Measurements from ENCODE around the gene GMIP. TPM values are rescaled to one million over a fixed set of nuclear protein-coding genes. Genes with fewer than 3 reads are reported as not detected.

GMIP gene
- total RNA-seq, 2 donors from 2014 or later: 3.6 to 20.1 TPM

- DNase-seq (no peak), ATAC-seq (no peak)
- TF ChIP-seq POLR2A (IDR thresholded peaks at IDR 0.05) (no peak), CTCF (IDR thresholded peaks at IDR 0.05) (no peak)
- no peaks in the 10 kb centered on the region for H3K36me3 ChIP-seq (replicated peaks in 1 of 2; ENCODE audit: insufficient read depth in 1 of 2, low read depth in 2 of 2)
- H3K4me3 ChIP-seq: no peak overlapping the region
- no peaks in the 10 kb centered on the region for H3K9me3 ChIP-seq
- H3K4me1 ChIP-seq: peaks cover 19% of the 10 kb centered on the region
- intact Hi-C loops (cut with DNase I): no loop called here
- WGBS, 2 donors: 100% methylated on average over 1 to 2 of the region's 2 CpGs
- H3K27ac ChIP-seq: no peak overlapping the region
- H3K27me3 ChIP-seq: no peaks in the 10 kb centered on the region
Observed at GRCh38 chr19:19630426-19630825, 13.0 kb downstream of the GMIP start.

GRCh38 chr19:19630062-19630414, 13.4 kb downstream of the GMIP start:
- H3K27me3 ChIP-seq: no peaks in the 10 kb centered on the region
- no peaks in the 10 kb centered on the region for H3K36me3 ChIP-seq (replicated peaks in 1 of 2; ENCODE audit: insufficient read depth in 1 of 2, low read depth in 2 of 2)
- 99% methylated on average over 11 of the region's 11 CpGs; no CpG with 5 or more reads in 1 of the 2 donors for WGBS, 2 donors
- H3K9me3 ChIP-seq: no peaks in the 10 kb centered on the region
- DNase-seq: no peak
- TF ChIP-seq CTCF (IDR thresholded peaks at IDR 0.05): no peak
- TF ChIP-seq POLR2A (IDR thresholded peaks at IDR 0.05): no peak
- intact Hi-C loops (cut with DNase I): no loop called here
- H3K27ac ChIP-seq: no peak overlapping the region
- peaks cover 19% of the 10 kb centered on the region for H3K4me1 ChIP-seq
- no peak overlapping the region for H3K4me3 ChIP-seq
- no peak for ATAC-seq

DNA sequence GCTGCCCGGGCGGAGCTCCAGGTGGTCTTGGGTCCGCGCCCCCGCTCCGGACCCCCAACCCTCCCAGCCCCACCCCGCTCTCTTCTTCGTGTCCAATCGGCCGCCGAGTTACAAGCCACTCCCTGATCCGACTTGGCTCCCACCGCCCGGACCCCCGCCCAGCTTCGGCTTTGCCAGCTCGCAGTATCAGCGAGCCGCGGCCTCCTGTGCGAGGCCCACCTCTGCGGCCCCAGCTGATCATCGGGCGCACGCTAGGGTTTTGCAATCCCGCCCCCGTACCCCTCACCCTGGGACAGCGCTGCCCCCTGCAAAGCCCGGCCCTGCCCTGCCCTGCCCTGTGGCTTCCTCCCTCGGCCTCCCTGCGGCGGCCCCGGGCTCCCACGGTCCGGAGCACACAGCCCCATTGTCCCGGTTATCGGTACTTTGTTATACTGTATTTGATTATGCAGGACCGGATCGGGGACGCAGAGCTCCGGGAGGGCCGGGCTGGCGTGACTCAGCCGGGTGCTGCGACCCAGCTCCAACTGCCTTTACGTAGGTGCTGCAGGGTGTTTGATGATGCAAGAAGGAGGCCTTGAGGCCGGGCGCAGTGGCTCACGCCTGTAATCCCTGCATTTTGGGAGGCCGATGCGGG, 14.8 kb downstream of the GMIP start:
- ATAC-seq: peak; percentile 77
- Histone ChIP-seq H3K4me1 (peaks cover 19% of the 10 kb centered on the region), H3K36me3 (replicated peaks in 1 of 2; ENCODE audit: insufficient read depth in 1 of 2, low read depth in 2 of 2) (no peaks in the 10 kb centered on the region), H3K9me3 (no peaks in the 10 kb centered on the region), H3K27ac (peak overlapping the region; percentile 84 to 93 (median 90)), H3K4me3 (peak overlapping the region; percentile 44 to 63), H3K27me3 (no peaks in the 10 kb centered on the region)
- TF ChIP-seq CTCF (IDR thresholded peaks at IDR 0.05) (no peak), POLR2A (IDR thresholded peaks at IDR 0.05) (peak; percentile 68 to 83 (median 78))
- peak; percentile 73 to 86 (median 83) for DNase-seq
- 1 to 7% methylated on average over 26 to 50 of the region's 51 CpGs for WGBS, 2 donors
- intact Hi-C loops (cut with DNase I): no loop called here

GRCh38 chr19:19627621-19628500, 15.6 kb downstream of the GMIP start, which contains the start of gene LPAR2:
Gene LPAR2 (minus strand): TSS chr19:19628220. CDS start chr19:19627275, 945 bp downstream.
- peak within 1 kb of the TSS; percentile 84 to 93 (median 90) for H3K27ac ChIP-seq
- peak within 1 kb of the TSS; percentile 44 to 63 for H3K4me3 ChIP-seq
- DNase-seq (peak; percentile 73 to 87 (median 76)), ATAC-seq (peak; percentile 82)
- H3K36me3 ChIP-seq (replicated peaks in 1 of 2; ENCODE audit: insufficient read depth in 1 of 2, low read depth in 2 of 2): no peaks in the 10 kb centered on the region
- H3K9me3 ChIP-seq: no peaks in the 10 kb centered on the region
- TF ChIP-seq POLR2A (IDR thresholded peaks at IDR 0.05) (peak in 2 of 3 donors; percentile 46 to 64), CTCF (IDR thresholded peaks at IDR 0.05) (peak in 1 of 7 experiments; percentile 8)
- H3K27me3 ChIP-seq: no peaks in the 10 kb centered on the region
- peaks cover 19% of the 10 kb centered on the region for H3K4me1 ChIP-seq
- intact Hi-C loops (cut with DNase I): no loop called here
- WGBS, 2 donors: 0 to 1% methylated on average over 22 to 42 of the region's 87 CpGs
